HEK293 (cell line): ENCODE measurements around the gene CD5L.

Experiments used
- CTCF ChIA-PET: fragments of 350-600 bp; formaldehyde crosslinking; extraction: SDS; loops from one replicate; lab custom pipeline; 2021; ENCODE audit warnings: antibody characterized with exemption; lab: Yijun Ruan, JAX
- POLR2A ChIA-PET: fragments of 300-600 bp; formaldehyde crosslinking; extraction: SDS; loops from one replicate; lab custom pipeline; 2020; ENCODE audit warnings: antibody characterized with exemption, inconsistent platforms; lab: Yijun Ruan, JAX
- H3K27ac ChIP-seq: fragments of 200-500 bp; sonication (Bioruptor generic); 2 replicates; pipeline ENCODE4 v1.5.1; 2014; ENCODE audit warnings: low read depth, low read length, control low read depth, inconsistent platforms; ENCODE audit errors: extremely low read depth
- H3K36me3 ChIP-seq, 2 experiments: fragments of 200-500 bp in 1 of 2; sonication (Bioruptor generic) in 1 of 2; 1 replicate in 1 of 2; 2 replicates in 1 of 2; pipeline ENCODE4 v1.5.1; 2014 to 2017; ENCODE audit warnings: inconsistent platforms in 2 of 2, low read length in 2 of 2; ENCODE audit not compliant: control insufficient read depth in 2 of 2, insufficient read depth in 1 of 2
- H3K4me1 ChIP-seq: fragments of 200-500 bp; sonication (Bioruptor generic); 2 replicates; pipeline ENCODE4 v1.5.1; 2014; ENCODE audit warnings: mild to moderate bottlenecking, low read length, inconsistent platforms; ENCODE audit not compliant: control insufficient read depth, insufficient read depth
- H3K4me3 ChIP-seq: 2 replicates; pipeline ENCODE4 v1.5.1; 2011; ENCODE audit warnings: low read depth, mild to moderate bottlenecking, control low read depth, low read length, moderate library complexity
- H3K9me3 ChIP-seq: fragments of 200-500 bp; sonication (Bioruptor generic); 2 replicates; pipeline ENCODE4 v1.5.1; 2014; ENCODE audit warnings: low read depth, low read length, inconsistent platforms; ENCODE audit not compliant: control insufficient read depth, insufficient read depth
- ATF2 ChIP-seq: fragments of 450-650 bp; formaldehyde crosslinking; IDR thresholded peaks from 2 replicates; pipeline ENCODE4 v1.5.1; 2016; ENCODE audit warnings: missing biosample characterization, missing genetic modification characterization, low read depth
- EGR2 ChIP-seq: fragments of 450-650 bp; formaldehyde crosslinking; IDR thresholded peaks from 2 replicates; pipeline ENCODE4 v1.5.1; 2016; ENCODE audit warnings: low read depth, missing biosample characterization, missing genetic modification characterization
- ELK4 ChIP-seq: IDR thresholded peaks from 2 replicates; pipeline ENCODE4 v1.6.1; 2011; ENCODE audit warnings: mild to moderate bottlenecking, low read depth, low read length, borderline replicate concordance
- GLIS1 ChIP-seq: fragments of 450-650 bp; formaldehyde crosslinking; IDR thresholded peaks from 2 replicates; pipeline ENCODE4 v1.5.1; 2016; ENCODE audit warnings: missing biosample characterization, missing genetic modification characterization
- KLF1 ChIP-seq: fragments of 450-650 bp; formaldehyde crosslinking; IDR thresholded peaks from 2 replicates; pipeline ENCODE4 v1.5.1; 2016; ENCODE audit warnings: missing biosample characterization, missing genetic modification characterization
- PRDM4 ChIP-seq: fragments of 450-650 bp; formaldehyde crosslinking; IDR thresholded peaks from 2 replicates; pipeline ENCODE4 v1.5.1; 2017; ENCODE audit warnings: missing biosample characterization, missing genetic modification characterization
- ZBTB17 ChIP-seq: fragments of 450-650 bp; formaldehyde crosslinking; IDR thresholded peaks from 2 replicates; pipeline ENCODE4 v1.5.1; 2016; ENCODE audit warnings: missing biosample characterization, missing genetic modification characterization
- ZBTB49 ChIP-seq: fragments of 450-650 bp; formaldehyde crosslinking; IDR thresholded peaks from 2 replicates; pipeline ENCODE4 v1.5.1; 2016; ENCODE audit warnings: missing biosample characterization, missing genetic modification characterization, low read depth
- ZBTB7A ChIP-seq: fragments of 450-650 bp; formaldehyde crosslinking; IDR thresholded peaks from 2 replicates; pipeline ENCODE4 v1.5.1; 2016; ENCODE audit warnings: low read depth, missing biosample characterization, missing genetic modification characterization
- ZFP69B ChIP-seq: fragments of 450-650 bp; formaldehyde crosslinking; IDR thresholded peaks from 2 replicates; pipeline ENCODE4 v1.5.1; 2016; ENCODE audit warnings: missing biosample characterization, missing genetic modification characterization
- ZIC2 ChIP-seq: fragments of 450-650 bp; formaldehyde crosslinking; IDR thresholded peaks from 2 replicates; pipeline ENCODE4 v1.5.1; 2016; ENCODE audit warnings: missing biosample characterization, missing genetic modification characterization
- ZNF114 ChIP-seq: fragments of 450-650 bp; formaldehyde crosslinking; IDR thresholded peaks from 2 replicates; pipeline ENCODE4 v1.5.0; 2017; ENCODE audit warnings: missing biosample characterization, missing genetic modification characterization
- ZNF133 ChIP-seq: fragments of 450-650 bp; formaldehyde crosslinking; IDR thresholded peaks from 2 replicates; pipeline ENCODE4 v1.5.1; 2016; ENCODE audit warnings: missing biosample characterization, missing genetic modification characterization
- ZNF184 ChIP-seq: fragments of 450-650 bp; IDR thresholded peaks from 2 replicates; pipeline ENCODE4 v1.5.1; 2018; ENCODE audit warnings: missing biosample characterization, mild to moderate bottlenecking, missing genetic modification characterization
- ZNF311 ChIP-seq: fragments of 450-650 bp; formaldehyde crosslinking; IDR thresholded peaks from 2 replicates; pipeline ENCODE4 v1.5.1; 2017; ENCODE audit warnings: missing biosample characterization, missing genetic modification characterization, borderline replicate concordance
- ZNF398 ChIP-seq: fragments of 450-650 bp; formaldehyde crosslinking; IDR thresholded peaks from 2 replicates; pipeline ENCODE4 v1.5.1; 2017; ENCODE audit warnings: missing biosample characterization, missing genetic modification characterization
- ZNF510 ChIP-seq: fragments of 450-650 bp; formaldehyde crosslinking; IDR thresholded peaks from 2 replicates; pipeline ENCODE4 v1.5.1; 2018; ENCODE audit warnings: mild to moderate bottlenecking, missing genetic modification characterization, missing biosample characterization; ENCODE audit not compliant: insufficient replicate concordance
- ZNF521 ChIP-seq: fragments of 450-650 bp; formaldehyde crosslinking; IDR thresholded peaks from 2 replicates; pipeline ENCODE4 v1.5.1; 2017; ENCODE audit warnings: missing biosample characterization, mild to moderate bottlenecking, missing genetic modification characterization
- ZNF580 ChIP-seq: fragments of 450-650 bp; formaldehyde crosslinking; IDR thresholded peaks from 2 replicates; pipeline ENCODE4 v1.5.1; 2016; ENCODE audit warnings: missing biosample characterization, missing genetic modification characterization
- ZNF626 ChIP-seq: fragments of 450-650 bp; sonication (Bioruptor Pico); formaldehyde crosslinking; IDR thresholded peaks from 2 replicates; pipeline ENCODE4 v1.5.1; 2018; ENCODE audit warnings: missing biosample characterization, missing genetic modification characterization, inconsistent platforms
- ZNF837 ChIP-seq: fragments of 450-650 bp; formaldehyde crosslinking; IDR thresholded peaks from 2 replicates; pipeline ENCODE4 v1.5.1; 2016; ENCODE audit warnings: missing biosample characterization, missing genetic modification characterization
- ZSCAN16 ChIP-seq: fragments of 450-650 bp; formaldehyde crosslinking; IDR thresholded peaks from 2 replicates; pipeline ENCODE4 v1.5.1; 2016; ENCODE audit warnings: missing biosample characterization, missing genetic modification characterization
- ZSCAN18 ChIP-seq: fragments of 450-650 bp; formaldehyde crosslinking; IDR thresholded peaks from 2 replicates; pipeline ENCODE4 v1.5.1; 2016; ENCODE audit warnings: missing biosample characterization, missing genetic modification characterization

Gene CD5L

GRCh38 chr1:157784801-157785200 is 56.8 kb downstream of the CD5L start (continued):
- TF ChIP-seq ZSCAN18 (tag by site-specific recombination) (no peak), ZNF114 (tag by site-specific recombination) (no peak), ZNF521 (tag by site-specific recombination) (no peak), ZNF311 (no peak), ZBTB17 (tag by site-specific recombination) (no peak), ZFP69B (no peak), ZSCAN16 (tag by site-specific recombination) (no peak), ATF2 (tag by site-specific recombination) (no peak), ZNF837 (tag by site-specific recombination) (no peak), ZNF133 (tag by site-specific recombination) (no peak), PRDM4 (tag by site-specific recombination) (no peak), ELK4 (no peak)

GRCh38 chr1:157782931-157783330 is 58.7 kb downstream of the CD5L start:
- no peaks in the 10 kb centered on the region for H3K9me3 ChIP-seq
- no peaks in the 10 kb centered on the region for H3K36me3 ChIP-seq
- TF ChIP-seq ZBTB49 (tag by site-specific recombination): no peak
- TF ChIP-seq ZNF510 (tag by site-specific recombination): no peak
- TF ChIP-seq ZNF398 (tag by site-specific recombination): no peak
- no peak for TF ChIP-seq ZIC2 (tag by site-specific recombination)
- TF ChIP-seq ZBTB7A: no peak
- TF ChIP-seq ZNF311: no peak
- TF ChIP-seq KLF1: no peak
- no peak for TF ChIP-seq ZNF626
- no peak for TF ChIP-seq GLIS1 (tag by site-specific recombination)
- TF ChIP-seq ZNF184 (tag by site-specific recombination): no peak
- TF ChIP-seq EGR2: no peak
- no peak for TF ChIP-seq ZNF580
- H3K4me1 ChIP-seq: no peaks in the 10 kb centered on the region
- no peak overlapping the region for H3K4me3 ChIP-seq
- no peak overlapping the region for H3K27ac ChIP-seq
- CTCF ChIA-PET: interaction anchor here (0.7 to 1.2 kb wide), 3 partner anchors 17 to 338 kb away, joined by 3 read pairs; no protein-coding TSS in a partner anchor
- POLR2A ChIA-PET: no interaction called here
